IMR-90 (cell line): ENCODE results near the gene RPN1.

Source experiments
- BHLHE40 ChIP-seq: fragments of 150-350 bp; IDR thresholded peaks from 2 replicates; pipeline ENCODE4 v1.6.1; 2016; ENCODE audit warnings: mild to moderate bottlenecking, low read depth, low read length
- CEBPB ChIP-seq: IDR thresholded peaks from 2 replicates; pipeline ENCODE4 v1.6.1; 2012; ENCODE audit warnings: low read depth, low read length, improper control_type of control experiment
- MAFK ChIP-seq: IDR thresholded peaks from 2 replicates; pipeline ENCODE4 v1.6.1; 2012; ENCODE audit warnings: low read depth, low read length, improper control_type of control experiment
- MAZ ChIP-seq: IDR thresholded peaks from 2 replicates; pipeline ENCODE4 v1.6.1; 2012; ENCODE audit warnings: low read depth, mild to moderate bottlenecking, low read length, improper control_type of control experiment, moderate library complexity, borderline replicate concordance
- NFE2L2 ChIP-seq: fragments of 150-350 bp; IDR thresholded peaks from 2 replicates; pipeline ENCODE4 v1.6.1; 2016; ENCODE audit warnings: low read depth, mild to moderate bottlenecking, low read length
- POLR2A ChIP-seq: IDR thresholded peaks from 2 replicates; pipeline ENCODE4 v1.6.1; 2012; ENCODE audit warnings: mild to moderate bottlenecking, low read depth, low read length
- RAD21 ChIP-seq: IDR thresholded peaks from 2 replicates; pipeline ENCODE4 v1.6.1; 2012; ENCODE audit warnings: low read length, improper control_type of control experiment
- RFX5 ChIP-seq: IDR thresholded peaks from 2 replicates; pipeline ENCODE4 v1.8.0; 2012; ENCODE audit warnings: low read depth, mild to moderate bottlenecking, low read length, moderate library complexity
- TF ChIP-seq, protein P1 (sequence below): conservative IDR thresholded peaks from 2 replicates; pipeline ENCODE4 v1.5.1; 2012; ENCODE audit warnings: mild to moderate bottlenecking, low read depth, low read length, improper control_type of control experiment
- TF ChIP-seq, protein P2 (sequence below): fragments of 150-350 bp; IDR thresholded peaks from 2 replicates; pipeline ENCODE4 v1.6.1; 2017; ENCODE audit warnings: mild to moderate bottlenecking, antibody characterized with exemption, low read length, low read depth

DNA sequence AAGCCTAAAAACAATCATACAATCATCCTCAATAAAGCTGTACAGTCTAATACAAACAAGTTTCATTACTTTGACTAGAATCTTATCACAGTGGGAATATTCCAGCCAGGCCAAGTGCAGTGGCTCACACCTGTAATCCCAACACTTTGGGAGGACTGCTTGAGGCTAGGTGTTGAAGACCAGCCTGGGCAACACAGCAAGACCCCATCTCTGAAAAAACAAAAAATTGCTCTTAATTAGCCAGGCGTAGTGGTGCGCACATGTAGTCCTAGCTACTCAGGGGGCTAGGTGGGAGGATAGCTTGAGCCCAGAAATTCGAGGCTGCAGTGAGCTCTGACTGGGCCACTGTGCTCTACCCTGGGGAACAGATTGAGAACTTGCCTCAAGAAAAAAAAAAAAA is 3.3 kb downstream of the RPN1 start:
- TF ChIP-seq BHLHE40 (no peak), RAD21 (no peak), POLR2A (no peak), MAZ (no peak), RFX5 (no peak), CEBPB (no peak), NFE2L2 (no peak), MAFK (no peak)
- TF ChIP-seq, protein P1, sequence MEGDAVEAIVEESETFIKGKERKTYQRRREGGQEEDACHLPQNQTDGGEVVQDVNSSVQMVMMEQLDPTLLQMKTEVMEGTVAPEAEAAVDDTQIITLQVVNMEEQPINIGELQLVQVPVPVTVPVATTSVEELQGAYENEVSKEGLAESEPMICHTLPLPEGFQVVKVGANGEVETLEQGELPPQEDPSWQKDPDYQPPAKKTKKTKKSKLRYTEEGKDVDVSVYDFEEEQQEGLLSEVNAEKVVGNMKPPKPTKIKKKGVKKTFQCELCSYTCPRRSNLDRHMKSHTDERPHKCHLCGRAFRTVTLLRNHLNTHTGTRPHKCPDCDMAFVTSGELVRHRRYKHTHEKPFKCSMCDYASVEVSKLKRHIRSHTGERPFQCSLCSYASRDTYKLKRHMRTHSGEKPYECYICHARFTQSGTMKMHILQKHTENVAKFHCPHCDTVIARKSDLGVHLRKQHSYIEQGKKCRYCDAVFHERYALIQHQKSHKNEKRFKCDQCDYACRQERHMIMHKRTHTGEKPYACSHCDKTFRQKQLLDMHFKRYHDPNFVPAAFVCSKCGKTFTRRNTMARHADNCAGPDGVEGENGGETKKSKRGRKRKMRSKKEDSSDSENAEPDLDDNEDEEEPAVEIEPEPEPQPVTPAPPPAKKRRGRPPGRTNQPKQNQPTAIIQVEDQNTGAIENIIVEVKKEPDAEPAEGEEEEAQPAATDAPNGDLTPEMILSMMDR, result no peak
- TF ChIP-seq, protein P2, sequence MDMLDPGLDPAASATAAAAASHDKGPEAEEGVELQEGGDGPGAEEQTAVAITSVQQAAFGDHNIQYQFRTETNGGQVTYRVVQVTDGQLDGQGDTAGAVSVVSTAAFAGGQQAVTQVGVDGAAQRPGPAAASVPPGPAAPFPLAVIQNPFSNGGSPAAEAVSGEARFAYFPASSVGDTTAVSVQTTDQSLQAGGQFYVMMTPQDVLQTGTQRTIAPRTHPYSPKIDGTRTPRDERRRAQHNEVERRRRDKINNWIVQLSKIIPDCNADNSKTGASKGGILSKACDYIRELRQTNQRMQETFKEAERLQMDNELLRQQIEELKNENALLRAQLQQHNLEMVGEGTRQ, result no peak
